ENCODE measurements around the gene DNAH2.

Gene DNAH2

GRCh38 chr17:7716901-7717755, at the start of gene DNAH2:
DNAH2 (plus strand) TSS chr17:7717744; CDS start chr17:7719735, 1,991 bp downstream.
- peak; percentile 12 for DNase-seq

- DNase-seq, result no peak
Observed at GRCh38 chr17:7668482-7668881, 49.1 kb upstream of the DNAH2 start.

GRCh38 chr17:7673239-7673638, 44.3 kb upstream of the DNAH2 start:
- peak; percentile 24 for DNase-seq

- DNase-seq, result no peak
Observed at GRCh38 chr17:7674934-7675333, 42.6 kb upstream of the DNAH2 start.

- DNase-seq, result no peak
Observed at GRCh38 chr17:7676533-7676932, 41.0 kb upstream of the DNAH2 start.

- DNase-seq, result no peak
Observed at GRCh38 chr17:7677388-7678067, 40.0 kb upstream of the DNAH2 start.

- DNase-seq, result no peak
Observed at GRCh38 chr17:7684851-7685532, 32.6 kb upstream of the DNAH2 start.

GRCh38 chr17:7685533-7686221, 31.9 kb upstream of the DNAH2 start:
- peak; percentile 89 for DNase-seq

GRCh38 chr17:7686222-7687071, 31.1 kb upstream of the DNAH2 start:
- peak; percentile 75 for DNase-seq

- DNase-seq, result peak; percentile 90
Observed at GRCh38 chr17:7687072-7687907, 30.3 kb upstream of the DNAH2 start, which contains the start of gene TP53. TP53 (minus strand) TSS chr17:7687490; CDS start chr17:7676594, 10,896 bp downstream.

- DNase-seq, result peak; percentile 95
Observed at GRCh38 chr17:7687908-7688807, 29.4 kb upstream of the DNAH2 start, which contains the start of gene WRAP53. WRAP53 (plus strand) TSS chr17:7688477; CDS start chr17:7688649, 172 bp downstream.

- DNase-seq, result no peak
Observed at GRCh38 chr17:7688808-7689316, 28.7 kb upstream of the DNAH2 start.

- DNase-seq, result no peak
Observed at GRCh38 chr17:7695586-7695985, 22.0 kb upstream of the DNAH2 start.

GRCh38 chr17:7697828-7698588, 19.5 kb upstream of the DNAH2 start:
- no peak for DNase-seq

GRCh38 chr17:7700510-7700909, 17.0 kb upstream of the DNAH2 start:
- no peak for DNase-seq

- no peak for DNase-seq
Observed at GRCh38 chr17:7701681-7702080, 15.9 kb upstream of the DNAH2 start.

GRCh38 chr17:7702776-7703175, 14.8 kb upstream of the DNAH2 start:
- no peak for DNase-seq
